ENCODE measurements around the gene SLC29A4. TPM values are rescaled to one million over a fixed set of nuclear protein-coding genes. Genes with fewer than 3 reads are reported as not detected.
"Not testable (repeated sequence)": the region's sequence is repeated elsewhere in the genome, so short reads cannot be mapped to it uniquely, and the experiment has no call there.

SLC29A4 gene
- total RNA-seq, 1 donor from 2014 or later: 120 TPM

DNA sequence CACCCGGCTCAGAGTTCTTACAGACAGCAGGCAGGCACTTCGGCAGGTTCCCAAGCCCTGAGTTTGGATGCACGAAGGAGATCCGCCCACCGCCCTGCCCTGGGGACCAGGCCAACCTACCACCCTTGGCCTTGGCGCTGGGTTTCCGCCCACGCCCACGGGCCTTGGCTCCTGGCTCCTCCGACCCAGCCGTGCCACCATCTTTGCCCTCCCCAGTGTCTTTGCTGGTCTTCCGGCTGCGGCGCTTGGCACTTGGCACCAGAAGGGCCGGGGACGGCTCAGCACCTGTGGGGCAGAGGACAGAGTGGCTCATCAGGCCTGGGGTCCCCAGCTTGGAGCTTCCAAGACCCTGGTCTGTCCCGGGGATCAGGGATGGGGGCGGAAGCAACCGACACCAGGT, 32.1 kb downstream of the SLC29A4 start:
- Mint-ChIP-seq H3K27me3 (no peaks in the 10 kb centered on the region), H3K36me3 (ENCODE audit: insufficient read depth) (peaks cover 35% of the 10 kb centered on the region), H3K27ac (no peak overlapping the region)

DNA sequence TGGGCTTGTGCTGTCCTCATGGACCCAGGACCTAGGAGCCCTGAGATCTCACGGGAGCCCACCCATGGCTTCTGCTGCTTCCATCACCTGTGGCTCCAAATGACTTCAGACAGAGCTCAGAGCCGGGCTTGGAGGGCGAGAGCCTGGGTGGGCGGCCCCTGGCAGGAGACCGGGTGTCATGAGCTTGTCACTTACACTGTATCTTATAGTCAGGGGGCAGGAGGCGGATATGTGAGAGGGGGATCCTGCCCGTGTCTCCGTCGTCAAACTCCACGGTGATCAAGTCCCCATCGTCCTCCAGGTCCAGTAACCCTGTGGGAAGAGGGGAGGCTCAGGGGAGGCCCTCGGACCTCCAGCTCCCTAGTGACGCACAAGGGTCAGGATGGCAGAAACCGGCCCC, 33.0 kb downstream of the SLC29A4 start:
- no peak overlapping the region for H3K27ac Mint-ChIP-seq
- DNase-seq (ENCODE audit: low spot score, unreplicated experiment): no peak
- no peaks in the 10 kb centered on the region for H3K27me3 Mint-ChIP-seq
- H3K36me3 Mint-ChIP-seq (ENCODE audit: insufficient read depth): peaks cover 41% of the 10 kb centered on the region
- H3K4me1 Mint-ChIP-seq (ENCODE audit: low read depth): no peaks in the 10 kb centered on the region
- no peak overlapping the region for H3K4me3 Mint-ChIP-seq (ENCODE audit: low read depth)
- peaks cover 13% of the 10 kb centered on the region for H3K9me3 Mint-ChIP-seq (ENCODE audit: low read depth)
- no peak for TF ChIP-seq CTCF (IDR thresholded peaks at IDR 0.05; ENCODE audit: unreplicated experiment)

More for the DNA sequence above, 32.1 kb downstream of the SLC29A4 start:
- no peak for DNase-seq (ENCODE audit: low spot score, unreplicated experiment)
- TF ChIP-seq CTCF (IDR thresholded peaks at IDR 0.05; ENCODE audit: unreplicated experiment): no peak
- Mint-ChIP-seq H3K9me3 (ENCODE audit: low read depth) (peaks cover 12% of the 10 kb centered on the region), H3K4me3 (ENCODE audit: low read depth) (no peak overlapping the region), H3K4me1 (ENCODE audit: low read depth) (no peaks in the 10 kb centered on the region)

GRCh38 chr7:5318613-5319012, 35.9 kb downstream of the SLC29A4 start:
- Mint-ChIP-seq H3K36me3 (ENCODE audit: insufficient read depth) (peaks cover 50% of the 10 kb centered on the region), H3K9me3 (ENCODE audit: low read depth) (peaks cover 13% of the 10 kb centered on the region)
- DNase-seq (ENCODE audit: low spot score, unreplicated experiment); H3K27ac Mint-ChIP-seq; H3K4me1 Mint-ChIP-seq (ENCODE audit: low read depth); H3K27me3 Mint-ChIP-seq; H3K4me3 Mint-ChIP-seq (ENCODE audit: low read depth): not testable (repeated sequence)

GRCh38 chr7:5320391-5320790, 37.6 kb downstream of the SLC29A4 start:
- H3K4me3 Mint-ChIP-seq (ENCODE audit: low read depth): no peak overlapping the region
- no peaks in the 10 kb centered on the region for H3K4me1 Mint-ChIP-seq (ENCODE audit: low read depth)
- H3K36me3 Mint-ChIP-seq (ENCODE audit: insufficient read depth): peaks cover 57% of the 10 kb centered on the region
- H3K9me3 Mint-ChIP-seq (ENCODE audit: low read depth): peaks cover 13% of the 10 kb centered on the region
- H3K27ac Mint-ChIP-seq: no peak overlapping the region
- no peak for TF ChIP-seq CTCF (IDR thresholded peaks at IDR 0.05; ENCODE audit: unreplicated experiment)
- no peaks in the 10 kb centered on the region for H3K27me3 Mint-ChIP-seq
- DNase-seq (ENCODE audit: low spot score, unreplicated experiment): no peak

DNA sequence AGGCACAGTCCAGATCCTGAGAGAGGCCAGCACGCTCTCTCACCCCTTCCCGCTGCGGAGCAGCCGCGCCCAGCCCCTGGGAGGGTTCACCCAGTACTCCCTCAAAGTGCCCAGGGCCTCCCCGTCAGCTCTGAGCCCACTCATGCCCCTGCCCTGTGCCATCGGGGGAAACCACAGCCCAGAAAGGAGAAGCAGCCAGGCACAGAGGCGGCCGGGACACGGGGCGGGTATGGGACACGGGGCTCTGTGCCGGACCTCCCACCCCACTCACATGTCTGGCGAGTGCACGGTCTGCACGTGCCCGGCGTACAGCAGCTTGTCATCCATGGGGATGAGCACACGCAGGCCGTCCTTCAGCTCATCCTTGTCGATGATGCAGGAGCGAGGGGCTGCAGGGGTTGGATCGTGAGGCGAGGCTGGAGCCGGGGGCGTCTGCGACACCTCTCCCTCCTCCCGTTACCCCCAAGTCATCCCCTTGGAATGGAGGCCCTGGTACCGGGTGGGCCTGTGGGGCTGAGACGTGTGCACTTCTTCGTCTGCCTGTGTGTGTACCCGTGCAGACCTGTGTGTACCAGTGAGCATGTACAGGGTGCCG, 38.2 kb downstream of the SLC29A4 start:
- Mint-ChIP-seq H3K4me1 (ENCODE audit: low read depth) (no peaks in the 10 kb centered on the region), H3K27me3 (no peaks in the 10 kb centered on the region), H3K9me3 (ENCODE audit: low read depth) (peaks cover 13% of the 10 kb centered on the region), H3K27ac (no peak overlapping the region), H3K36me3 (ENCODE audit: insufficient read depth) (peaks cover 55% of the 10 kb centered on the region), H3K4me3 (ENCODE audit: low read depth) (no peak overlapping the region)
- TF ChIP-seq CTCF (IDR thresholded peaks at IDR 0.05; ENCODE audit: unreplicated experiment): no peak
- DNase-seq (ENCODE audit: low spot score, unreplicated experiment): no peak
